ENCODE measurements around the gene RAB40B. TPM values are rescaled to one million over a fixed set of nuclear protein-coding genes. Genes with fewer than 3 reads are reported as not detected.

RAB40B gene
- total and polyA plus RNA-seq, 2 of the 4 experiments (the other 2 are of a cell fraction): 14.9 to 20.0 TPM

DNA sequence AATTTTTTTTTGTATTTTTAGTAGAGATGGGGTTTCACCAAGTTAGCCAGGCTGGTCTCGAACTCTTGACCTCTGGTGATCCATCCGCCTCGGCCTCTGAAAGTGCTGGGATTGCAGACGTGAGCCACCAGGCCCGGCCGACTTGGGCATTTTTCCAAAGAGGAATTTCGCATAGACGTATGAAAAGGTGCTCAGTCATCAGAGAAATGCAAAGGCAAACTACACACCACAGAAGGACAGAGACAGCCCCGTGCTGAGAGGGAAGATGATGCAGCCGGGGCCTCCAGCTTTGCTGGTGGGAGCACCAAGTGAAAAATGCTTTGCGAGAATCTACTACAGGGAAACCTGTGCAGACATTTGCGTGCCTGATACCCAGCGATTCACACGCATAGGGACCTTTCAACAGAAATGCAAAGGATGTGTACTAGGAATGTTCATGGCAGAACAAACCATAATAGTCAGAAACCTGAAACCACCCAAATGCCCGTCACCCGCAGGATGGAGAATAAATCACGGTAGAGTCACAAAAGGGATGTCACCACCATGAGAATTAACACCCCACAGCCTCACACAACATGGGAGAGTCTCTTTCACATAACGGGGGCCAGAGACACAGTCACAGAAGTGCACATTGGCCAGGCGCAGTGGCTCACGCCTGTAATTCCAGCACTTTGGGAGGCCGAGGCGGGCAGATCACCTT is 5.2 kb downstream of the RAB40B start:
- Histone ChIP-seq H3K9me3 (ENCODE audit: control insufficient read depth, insufficient read depth, low read length) (peaks cover 2% of the 10 kb centered on the region), H3K23ac (ENCODE audit: low read depth, low read length) (no peak overlapping the region), H3K4me3 (ENCODE audit: insufficient read depth, low read depth, low read length) (no peak overlapping the region), H3K4ac (ENCODE audit: low read depth, low read length) (no peak overlapping the region), H3K36me3 (ENCODE audit: control insufficient read depth, insufficient read depth, low read length) (no peaks in the 10 kb centered on the region; the same call in 1 of the 2 replicates), H2AK9ac (replicated peaks; ENCODE audit: low read depth, low read length, poor library complexity) (no peak overlapping the region), H3K27me3 (ENCODE audit: control insufficient read depth, insufficient read depth, low read length) (peaks cover 2% of the 10 kb centered on the region; the same call in 1 of the 2 replicates), H2AK5ac (ENCODE audit: low read depth, low read length) (no peak overlapping the region), H4K20me1 (ENCODE audit: insufficient read depth, low read length) (no peaks in the 10 kb centered on the region; the same call in 1 of the 2 replicates), H2BK15ac (ENCODE audit: low read depth, low read length) (no peak overlapping the region), H4K8ac (ENCODE audit: low read depth in 2 of 2, low read length in 2 of 2) (no peak overlapping the region), H3K9ac (ENCODE audit: low read depth, low read length) (no peak overlapping the region), H3K56ac (ENCODE audit: extremely low read depth, insufficient read depth, low read length) (no peak overlapping the region), H3K4me1 (ENCODE audit: control insufficient read depth, insufficient read depth, low read length) (peaks cover 4% of the 10 kb centered on the region; the same call in 1 of the 2 replicates), H3K27ac (ENCODE audit: insufficient read depth, low read length) (no peak overlapping the region), H2BK120ac (ENCODE audit: low read depth, low read length) (no peak overlapping the region), H3K4me2 (ENCODE audit: low read depth, low read length) (no peak overlapping the region), H2AFZ (replicated peaks; ENCODE audit: low read length, poor library complexity) (no peak overlapping the region), H3K14ac (replicated peaks; ENCODE audit: low read depth, low read length) (no peak overlapping the region), H3K18ac (ENCODE audit: low read depth, low read length) (no peak overlapping the region), H2BK5ac (ENCODE audit: low read depth, low read length, poor library complexity, severe bottlenecking) (no peak overlapping the region), H3K9me1 (ENCODE audit: insufficient read depth, low read length) (no peaks in the 10 kb centered on the region), H4K5ac (ENCODE audit: low read depth, low read length) (no peak overlapping the region), H3K79me1 (ENCODE audit: low read depth in 1 of 2, low read length in 2 of 2) (peaks cover 0 to 7% of the 10 kb centered on the region in 2 experiments; a peak in 2 of 4 replicates), H2BK20ac (ENCODE audit: low read depth, low read length) (no peak overlapping the region), H4K91ac (ENCODE audit: insufficient read depth, low read depth, low read length) (no peak overlapping the region)
- dilution Hi-C loops (cut with HindIII; ENCODE audit: low sequenced_read_pairs, unreplicated experiment): no loop called here
- DNase-seq (no peak), ATAC-seq (ENCODE audit: low read depth) (no peak)
- in situ Hi-C loops (cut with MboI; ENCODE audit: low sequenced_read_pairs): no loop called here
- intact Hi-C loops (cut with micrococcal nuclease): no loop called here
- 100% methylated on average over 6 of the region's 22 CpGs; no CpG with 5 or more reads in 1 of the 2 experiments for WGBS, 2 experiments (ENCODE audit: extremely low coverage in 2 of 2, insufficient read length in 1 of 2)
- BruUV-seq (replicated peaks): no TSS peak
- no peak for TF ChIP-seq CTCF (conservative IDR thresholded peaks at IDR 0.05; ENCODE audit: low read depth, low read length)
- no peak for TF ChIP-seq SMC3 (IDR thresholded peaks at IDR 0.05; ENCODE audit: low read depth, low read length)
- TF ChIP-seq ELK1 (IDR thresholded peaks at IDR 0.05; ENCODE audit: borderline replicate concordance, low read depth, low read length): no peak
- TF ChIP-seq RAD21 (IDR thresholded peaks at IDR 0.05; ENCODE audit: low read length): no peak
- no peak for TF ChIP-seq RFX5 (IDR thresholded peaks at IDR 0.05; ENCODE audit: low read depth, low read length)
- no peak for TF ChIP-seq BHLHE40 (IDR thresholded peaks at IDR 0.05; ENCODE audit: low read depth, low read length)
- TF ChIP-seq, protein P1, sequence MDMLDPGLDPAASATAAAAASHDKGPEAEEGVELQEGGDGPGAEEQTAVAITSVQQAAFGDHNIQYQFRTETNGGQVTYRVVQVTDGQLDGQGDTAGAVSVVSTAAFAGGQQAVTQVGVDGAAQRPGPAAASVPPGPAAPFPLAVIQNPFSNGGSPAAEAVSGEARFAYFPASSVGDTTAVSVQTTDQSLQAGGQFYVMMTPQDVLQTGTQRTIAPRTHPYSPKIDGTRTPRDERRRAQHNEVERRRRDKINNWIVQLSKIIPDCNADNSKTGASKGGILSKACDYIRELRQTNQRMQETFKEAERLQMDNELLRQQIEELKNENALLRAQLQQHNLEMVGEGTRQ (IDR thresholded peaks at IDR 0.05; ENCODE audit: low read depth, low read length): no peak
- TF ChIP-seq MAFK (IDR thresholded peaks at IDR 0.05; ENCODE audit: low read depth, low read length): no peak
- no peak for TF ChIP-seq RCOR1 (IDR thresholded peaks at IDR 0.05; ENCODE audit: insufficient replicate concordance, low read length)
- no peak for TF ChIP-seq POLR2A (IDR thresholded peaks at IDR 0.05; ENCODE audit: low read depth, low read length)
- TF ChIP-seq MXI1 (IDR thresholded peaks at IDR 0.05; ENCODE audit: borderline replicate concordance, low read depth, low read length): no peak
- TF ChIP-seq CEBPB (IDR thresholded peaks at IDR 0.05; ENCODE audit: low read depth, low read length): no peak
- TF ChIP-seq NFE2L2 (IDR thresholded peaks at IDR 0.05; ENCODE audit: low read depth, low read length): no peak
- no peak for TF ChIP-seq CHD1 (IDR thresholded peaks at IDR 0.05; ENCODE audit: low read depth, low read length)
- no peak for TF ChIP-seq FOS (IDR thresholded peaks at IDR 0.05; ENCODE audit: low read depth, low read length)
- no peak for TF ChIP-seq MAZ (IDR thresholded peaks at IDR 0.05; ENCODE audit: borderline replicate concordance, low read depth, low read length)
- ChIA-PET POLR2A (ENCODE audit: unreplicated experiment) (no interaction called here), CTCF (no interaction called here)
